Tibial artery (tissue), 4 donors: ENCODE measurements around the gene OR8B3.

Source experiments
- DNase-seq, 2 donors: peaks; one replicate each; pipeline ENCODE4 v3.0.0-alpha.2; 2019
- H3K27ac ChIP-seq, 2 donors: fragments of 200-600 bp; sonication (generic) in 1 of 2; 1 replicate in 1 of 2; 2 replicates in 1 of 2; pipeline ENCODE4 v1.5.1; 2018 to 2019; ENCODE audit warnings: mild to moderate bottlenecking in 1 of 2
- H3K27me3 ChIP-seq, 2 donors: fragments of 200-600 bp; sonication (generic) in 1 of 2; one replicate each; pipeline versions ENCODE4 v1.5.1 to v1.6.0; 2016 to 2019
- H3K36me3 ChIP-seq, 3 donors: fragments of 200-600 bp; sonication (generic) in 2 of 3; one replicate each; pipeline ENCODE4 v1.5.1; 2016 to 2019; ENCODE audit warnings: mild to moderate bottlenecking in 2 of 3
- H3K4me1 ChIP-seq, 4 donors: fragments of 200-600 bp; sonication (generic) in 2 of 4; 1 replicate in 3 of 4; 2 replicates in 1 of 4; pipeline ENCODE4 v1.5.1; 2016 to 2019
- H3K4me3 ChIP-seq, 2 donors: fragments of 200-600 bp; sonication (generic) in 1 of 2; 1 replicate in 1 of 2; 2 replicates in 1 of 2; pipeline ENCODE4 v1.5.1; 2018 to 2019; ENCODE audit warnings: mild to moderate bottlenecking in 2 of 2
- H3K9me3 ChIP-seq, 3 donors: fragments of 200-600 bp; sonication (generic) in 1 of 3; one replicate each; pipeline ENCODE4 v1.5.1; 2016 to 2019
- intact Hi-C: fragments of 100-400 bp; cut with DNase I; formaldehyde crosslinking; loops from one replicate; pipeline ENCODE4 v1.15.0; 2023; ENCODE audit warnings: low total_unique reads
- TF ChIP-seq, protein P1 (sequence below), 2 experiments: fragments of 200-600 bp in 1 of 2; fragments of 450-650 bp in 1 of 2; IDR thresholded peaks; one replicate each; pipeline ENCODE4 v1.5.1; 2017 to 2019; ENCODE audit warnings: antibody characterized with exemption in 2 of 2, mild to moderate bottlenecking in 1 of 2, moderate library complexity in 1 of 2

Gene OR8B3

DNA sequence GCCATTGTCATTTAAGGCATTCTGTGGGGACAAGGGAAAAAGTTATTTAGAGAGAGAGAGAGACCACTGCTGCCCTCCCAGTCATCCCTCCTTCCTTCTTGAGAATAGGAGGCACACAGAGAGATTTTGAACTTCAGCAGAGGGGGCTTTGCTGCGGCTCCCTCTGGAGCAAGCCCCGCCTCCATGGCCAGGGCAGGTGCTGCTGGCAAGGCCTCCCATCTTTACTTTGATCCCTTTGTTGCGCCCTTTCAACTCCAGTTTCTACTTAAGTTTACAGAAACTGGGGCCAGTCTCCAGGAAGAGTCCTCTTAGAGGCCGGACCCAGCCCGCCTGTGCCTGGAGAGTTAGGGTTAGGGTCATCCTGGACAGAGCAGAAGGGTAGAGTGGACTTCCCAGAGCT, 42.3 kb upstream of the OR8B3 start:
- Histone ChIP-seq H3K9me3 (no peaks in the 10 kb centered on the region), H3K27ac (no peak overlapping the region), H3K36me3 (no peaks in the 10 kb centered on the region), H3K4me3 (no peak overlapping the region), H3K4me1 (no peaks in the 10 kb centered on the region), H3K27me3 (no peaks in the 10 kb centered on the region)
- TF ChIP-seq, protein P1, sequence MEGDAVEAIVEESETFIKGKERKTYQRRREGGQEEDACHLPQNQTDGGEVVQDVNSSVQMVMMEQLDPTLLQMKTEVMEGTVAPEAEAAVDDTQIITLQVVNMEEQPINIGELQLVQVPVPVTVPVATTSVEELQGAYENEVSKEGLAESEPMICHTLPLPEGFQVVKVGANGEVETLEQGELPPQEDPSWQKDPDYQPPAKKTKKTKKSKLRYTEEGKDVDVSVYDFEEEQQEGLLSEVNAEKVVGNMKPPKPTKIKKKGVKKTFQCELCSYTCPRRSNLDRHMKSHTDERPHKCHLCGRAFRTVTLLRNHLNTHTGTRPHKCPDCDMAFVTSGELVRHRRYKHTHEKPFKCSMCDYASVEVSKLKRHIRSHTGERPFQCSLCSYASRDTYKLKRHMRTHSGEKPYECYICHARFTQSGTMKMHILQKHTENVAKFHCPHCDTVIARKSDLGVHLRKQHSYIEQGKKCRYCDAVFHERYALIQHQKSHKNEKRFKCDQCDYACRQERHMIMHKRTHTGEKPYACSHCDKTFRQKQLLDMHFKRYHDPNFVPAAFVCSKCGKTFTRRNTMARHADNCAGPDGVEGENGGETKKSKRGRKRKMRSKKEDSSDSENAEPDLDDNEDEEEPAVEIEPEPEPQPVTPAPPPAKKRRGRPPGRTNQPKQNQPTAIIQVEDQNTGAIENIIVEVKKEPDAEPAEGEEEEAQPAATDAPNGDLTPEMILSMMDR (IDR thresholded peaks at IDR 0.05), result no peak
- intact Hi-C loops, result no loop called here
- no peak for DNase-seq

DNA sequence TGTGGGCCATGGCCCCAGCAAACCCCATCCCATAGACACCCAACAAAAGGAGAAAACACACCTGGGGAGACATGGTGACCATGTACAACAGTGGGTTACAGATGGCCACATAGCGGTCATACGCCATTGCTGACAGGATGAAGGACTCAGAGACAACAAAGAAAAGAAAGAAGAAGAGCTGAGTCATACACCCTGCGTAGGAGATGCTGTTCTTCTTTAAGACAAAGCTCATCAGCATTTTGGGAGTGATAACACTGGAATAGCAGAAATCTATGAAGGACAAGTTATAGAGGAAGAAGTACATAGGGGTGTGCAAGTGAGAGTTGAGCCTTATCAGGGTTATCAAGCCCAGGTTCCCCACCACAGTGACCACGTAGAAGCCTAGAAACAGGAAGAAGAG, 41.8 kb upstream of the OR8B3 start:
- TF ChIP-seq, protein P1 (IDR thresholded peaks at IDR 0.05), result no peak
- Histone ChIP-seq H3K27me3 (no peaks in the 10 kb centered on the region), H3K4me1 (no peaks in the 10 kb centered on the region), H3K27ac (no peak overlapping the region), H3K4me3 (no peak overlapping the region), H3K9me3 (no peaks in the 10 kb centered on the region), H3K36me3 (no peaks in the 10 kb centered on the region)
- DNase-seq, result no peak
- intact Hi-C loops, result no loop called here

DNA sequence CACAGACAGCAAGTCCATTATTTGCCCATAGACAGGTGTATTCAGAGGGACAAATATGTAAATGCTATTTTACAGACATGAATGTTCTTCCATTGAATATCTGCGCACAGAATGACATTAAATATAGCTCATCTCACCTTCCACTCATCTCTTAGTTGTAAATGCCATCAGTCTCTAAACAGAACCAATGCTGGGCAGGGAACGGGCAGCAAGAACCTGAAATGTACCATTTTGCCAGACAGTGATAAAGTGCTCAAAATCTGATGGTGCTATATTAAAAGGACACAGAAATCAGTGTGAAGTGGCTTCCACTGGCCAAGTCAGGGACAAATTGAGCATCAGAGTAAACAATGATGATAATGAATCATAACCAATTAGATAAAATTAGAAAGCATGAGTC, 35.9 kb upstream of the OR8B3 start:
- H3K36me3 ChIP-seq, result no peaks in the 10 kb centered on the region
- H3K4me1 ChIP-seq, result no peaks in the 10 kb centered on the region
- H3K9me3 ChIP-seq, result no peaks in the 10 kb centered on the region
- intact Hi-C loops, result no loop called here
- H3K27ac ChIP-seq, result no peak overlapping the region
- DNase-seq, result no peak
- no peaks in the 10 kb centered on the region for H3K27me3 ChIP-seq
- H3K4me3 ChIP-seq, result no peak overlapping the region
- TF ChIP-seq, protein P1 (IDR thresholded peaks at IDR 0.05), result no peak

DNA sequence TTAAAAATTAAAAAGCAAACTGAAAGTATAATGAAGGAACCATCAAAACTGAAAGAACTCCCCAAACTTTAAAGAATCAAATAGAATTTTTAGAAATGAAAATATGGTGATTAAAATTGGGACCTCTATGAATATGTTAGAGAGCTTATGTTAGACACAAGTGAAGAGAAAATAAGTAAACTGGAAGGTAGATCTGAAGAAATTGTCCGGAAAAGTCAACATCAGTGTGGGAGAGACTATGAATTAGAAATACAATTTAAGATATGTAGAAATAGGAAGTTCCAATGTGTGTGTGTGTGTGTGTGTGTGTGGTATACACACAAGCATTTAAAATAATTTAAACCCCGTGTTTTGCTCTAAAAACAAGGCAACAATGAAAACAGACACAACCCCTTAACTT, 30.8 kb upstream of the OR8B3 start:
- DNase-seq, result no peak
- intact Hi-C loops, result no loop called here
- Histone ChIP-seq H3K4me3 (no peak overlapping the region), H3K27ac (no peak overlapping the region), H3K9me3 (no peaks in the 10 kb centered on the region), H3K27me3 (no peaks in the 10 kb centered on the region), H3K4me1 (no peaks in the 10 kb centered on the region), H3K36me3 (no peaks in the 10 kb centered on the region)
- TF ChIP-seq, protein P1 (IDR thresholded peaks at IDR 0.05), result no peak

DNA sequence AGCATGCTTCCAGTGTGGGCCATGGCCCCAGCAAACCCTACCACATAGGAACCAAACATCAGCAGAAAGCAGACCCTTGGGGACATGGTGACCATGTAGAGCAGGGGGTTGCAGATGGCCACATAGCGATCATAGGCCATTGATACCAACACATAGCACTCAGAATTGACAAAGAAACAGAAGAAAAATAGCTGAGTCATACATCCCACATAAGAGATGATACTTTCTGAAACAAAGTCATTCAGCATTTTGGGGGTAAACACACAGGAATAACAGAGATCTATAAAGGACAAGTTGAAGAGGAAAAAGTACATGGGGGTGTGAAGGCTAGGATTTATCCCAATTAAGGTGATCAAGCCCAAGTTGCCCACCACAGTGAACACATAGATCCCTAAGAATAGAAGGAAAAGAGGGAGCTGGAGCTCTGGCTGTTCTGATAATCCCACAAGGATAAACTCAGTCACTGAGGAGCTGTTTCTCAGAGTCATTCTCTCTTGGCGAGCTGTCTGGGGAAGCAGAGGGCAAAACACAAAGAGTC, 25.6 kb upstream of the OR8B3 start, which contains the start of gene OR8B4:
Gene OR8B4 (minus strand): TSS at position 488 of the 538 bp plus-strand sequence. CDS start 0 bp downstream, at position 488.
- Histone ChIP-seq H3K36me3 (no peaks in the 10 kb centered on the region), H3K27ac (no peak within 1 kb of the TSS), H3K4me3 (no peak within 1 kb of the TSS), H3K4me1 (no peaks in the 10 kb centered on the region), H3K27me3 (no peaks in the 10 kb centered on the region), H3K9me3 (no peaks in the 10 kb centered on the region)
- no peak for DNase-seq
- TF ChIP-seq, protein P1 (IDR thresholded peaks at IDR 0.05), result no peak
- intact Hi-C loops, result no loop called here

DNA sequence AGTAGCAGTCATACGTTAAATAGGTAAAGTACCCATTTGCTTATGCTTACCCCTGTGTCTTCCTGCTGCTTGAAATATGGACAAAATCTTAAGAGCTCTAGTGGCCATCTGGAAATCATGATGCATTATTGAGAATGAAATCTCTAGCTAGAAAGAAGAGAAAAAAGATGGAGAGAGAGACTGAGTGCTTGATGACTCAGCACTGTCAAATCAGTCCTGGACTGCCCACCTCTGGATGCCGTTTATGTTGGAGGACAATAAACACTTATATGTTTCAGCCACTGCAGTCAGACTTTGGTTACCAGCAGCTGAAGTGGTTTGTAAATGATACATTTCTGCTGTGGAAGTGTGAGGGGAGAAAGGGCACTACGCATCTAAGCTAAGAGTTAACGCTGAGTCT, 22.2 kb upstream of the OR8B3 start:
- intact Hi-C loops, result no loop called here
- Histone ChIP-seq H3K27me3 (no peaks in the 10 kb centered on the region), H3K4me1 (no peaks in the 10 kb centered on the region), H3K27ac (no peak overlapping the region), H3K4me3 (no peak overlapping the region), H3K9me3 (no peaks in the 10 kb centered on the region), H3K36me3 (no peaks in the 10 kb centered on the region)
- TF ChIP-seq, protein P1 (IDR thresholded peaks at IDR 0.05), result no peak
- DNase-seq, result no peak
